A549 (cell line): Measurements from ENCODE around the gene JAZF1. TPM values are rescaled to one million over a fixed set of nuclear protein-coding genes. Genes with fewer than 3 reads are reported as not detected.

ENCODE experiments used
- ATAC-seq, 2 experiments: fragments of 200-7000 bp in 1 of 2; fragments of >200 bp in 1 of 2; cut with Nextera tagmentation in 1 of 2; cut with Tn5 transposase in 1 of 2; 3 replicates each; pipeline versions ENCODE4 v1.8.0 to v1.9.1; 2018 to 2020; ENCODE audit warnings: mild to moderate bottlenecking in 1 of 2, moderate library complexity in 1 of 2
- CTCF ChIA-PET: fragments of 300-600 bp; sonication (Branson Sonifier 250); formaldehyde crosslinking; extraction: SDS; loops from one replicate; lab custom pipeline; 2021; ENCODE audit warnings: antibody characterized with exemption, inconsistent platforms; lab: Yijun Ruan, JAX
- POLR2A ChIA-PET: fragments of 350-600 bp; formaldehyde crosslinking; extraction: SDS; loops from one replicate; lab custom pipeline; 2021; ENCODE audit warnings: antibody characterized with exemption, inconsistent platforms; lab: Yijun Ruan, JAX
- DNase-seq, 2 experiments: peaks; one replicate each; pipeline versions ENCODE4 v3.0.0 to v3.0.0-alpha.2; 2011 to 2016; ENCODE audit warnings: low read depth in 1 of 2, low spot score in 1 of 2
- FAIRE-seq: peaks from 2 replicates; lab custom pipeline; 2011; peaks lifted over from hg19 to GRCh38; lab: Jason Lieb, UNC
- H3K27ac ChIP-seq, 2 experiments: fragments of >200 bp; sonication (Bioruptor Twin); formaldehyde crosslinking; 3 replicates each; pipeline ENCODE4 v1.5.1; 2016 to 2017
- H3K4me1 ChIP-seq: fragments of >200 bp; sonication (Bioruptor Twin); formaldehyde crosslinking; 3 replicates; pipeline ENCODE4 v1.6.1; 2016
- H3K4me2 ChIP-seq: fragments of >200 bp; sonication (Bioruptor Twin); formaldehyde crosslinking; 3 replicates; pipeline ENCODE4 v1.6.1; 2016
- H3K4me3 ChIP-seq: fragments of >200 bp; sonication (Bioruptor Twin); formaldehyde crosslinking; 3 replicates; pipeline ENCODE4 v1.5.1; 2016
- H3K9me3 ChIP-seq: fragments of >200 bp; sonication (Bioruptor Twin); formaldehyde crosslinking; 3 replicates; pipeline ENCODE4 v1.6.1; 2016
- CEBPB ChIP-seq, 2 experiments: fragments of >200 bp in 1 of 2; sonication (Bioruptor Twin) in 1 of 2; formaldehyde crosslinking in 1 of 2; IDR thresholded peaks; 2 replicates each; pipeline ENCODE4 v1.6.1; 2012 to 2016
- CHD2 ChIP-seq: fragments of 150-350 bp; IDR thresholded peaks from 2 replicates; pipeline ENCODE4 v1.6.1; 2014; ENCODE audit warnings: low read length; ENCODE audit not compliant: partially characterized antibody
- CHD4 ChIP-seq: fragments of 200-600 bp; sonication (generic); IDR thresholded peaks from 2 replicates; pipeline ENCODE4 v1.6.1; 2016; ENCODE audit warnings: antibody characterized with exemption, mild to moderate bottlenecking, borderline replicate concordance
- CTCF ChIP-seq: fragments of >200 bp; sonication (Bioruptor Twin); formaldehyde crosslinking; IDR thresholded peaks from 3 replicates; pipeline ENCODE4 v1.5.1; 2016
- ELK1 ChIP-seq: fragments of 150-350 bp; IDR thresholded peaks from 2 replicates; pipeline ENCODE4 v1.6.1; 2014; ENCODE audit warnings: low read depth, mild to moderate bottlenecking, low read length
- FOXS1 ChIP-seq: fragments of 250-450 bp; sonication (Bioruptor Pico); IDR thresholded peaks from 2 replicates; pipeline ENCODE4 v1.5.0; 2020; ENCODE audit warnings: mild to moderate bottlenecking, moderate library complexity
- HOXA7 ChIP-seq: fragments of 250-450 bp; sonication (Bioruptor Pico); IDR thresholded peaks from 2 replicates; pipeline ENCODE4 v1.5.0; 2020; ENCODE audit warnings: mild to moderate bottlenecking, moderate library complexity
- HOXB5 ChIP-seq: fragments of 250-450 bp; sonication (Bioruptor Pico); IDR thresholded peaks from 2 replicates; pipeline ENCODE4 v1.5.0; 2020; ENCODE audit warnings: mild to moderate bottlenecking, moderate library complexity
- KDM1A ChIP-seq: fragments of 200-600 bp; sonication (generic); IDR thresholded peaks from 2 replicates; pipeline ENCODE4 v1.6.1; 2016; ENCODE audit warnings: low read depth, mild to moderate bottlenecking
- KDM5A ChIP-seq: fragments of 200-600 bp; sonication (generic); IDR thresholded peaks from 2 replicates; pipeline ENCODE4 v1.6.1; 2016; ENCODE audit warnings: antibody characterized with exemption, mild to moderate bottlenecking
- MAZ ChIP-seq: fragments of 150-350 bp; IDR thresholded peaks from 2 replicates; pipeline ENCODE4 v1.6.1; 2014; ENCODE audit warnings: antibody characterized with exemption, low read depth, low read length, borderline replicate concordance
- POLR2AphosphoS2 ChIP-seq: conservative IDR thresholded peaks from 2 replicates; pipeline ENCODE4 v1.6.1; 2012; ENCODE audit warnings: low read length, improper control_type of control experiment, inconsistent platforms
- REST ChIP-seq: fragments of 200-600 bp; sonication (generic); IDR thresholded peaks from 2 replicates; pipeline ENCODE4 v1.6.1; 2016; ENCODE audit warnings: antibody characterized with exemption, mild to moderate bottlenecking, moderate library complexity
- RFX5 ChIP-seq: fragments of 450-650 bp; IDR thresholded peaks from 2 replicates; pipeline ENCODE4 v1.7.1; 2014; ENCODE audit warnings: antibody characterized with exemption, mild to moderate bottlenecking, moderate library complexity
- RNF2 ChIP-seq: fragments of 200-600 bp; sonication (generic); IDR thresholded peaks from 2 replicates; pipeline ENCODE4 v1.6.1; 2016; ENCODE audit warnings: low read depth, mild to moderate bottlenecking, antibody characterized with exemption, moderate library complexity, borderline replicate concordance
- TFCP2L1 ChIP-seq: fragments of 250-450 bp; sonication (Bioruptor Pico); IDR thresholded peaks from 2 replicates; pipeline ENCODE4 v1.5.0; 2021; ENCODE audit warnings: mild to moderate bottlenecking
- WGBS: methylation state at CpG from one replicate; pipeline ENCODE4 v1.1.6; 2017; ENCODE audit errors: missing lambda C conversion rate; 5-methylcytosine and 5-hydroxymethylcytosine counted together
- polyA plus RNA-seq, 4 experiments: library from polyadenylated mRNA; depleted of rRNA in 3 of 4; stranded (reverse); fragments of >200 nt; fragmentation: RNase III in 1 of 4; extraction: RNeasy Plus Mini Kit Qiagen cat#74134 plus additional on column Dnase treatment in 1 of 4; gene quantifications; 2 replicates in 3 of 4; 3 replicates in 1 of 4; pipeline ENCODE4 v1.2.3, GENCODE V29; 2011 to 2017
- TF ChIP-seq, protein P1 (sequence below): fragments of 450-650 bp; IDR thresholded peaks from 2 replicates; pipeline ENCODE4 v1.6.1; 2014; ENCODE audit warnings: antibody characterized with exemption
- TF ChIP-seq, protein P2 (sequence below): fragments of 250-450 bp; sonication (Bioruptor Pico); IDR thresholded peaks from 2 replicates; pipeline ENCODE4 v1.5.0; 2020; ENCODE audit warnings: low read depth, mild to moderate bottlenecking, moderate library complexity

JAZF1 gene
- polyA plus RNA-seq, 2 of the 4 experiments (the other 2 are of a cell fraction) = 1.9 to 2.8 TPM

DNA sequence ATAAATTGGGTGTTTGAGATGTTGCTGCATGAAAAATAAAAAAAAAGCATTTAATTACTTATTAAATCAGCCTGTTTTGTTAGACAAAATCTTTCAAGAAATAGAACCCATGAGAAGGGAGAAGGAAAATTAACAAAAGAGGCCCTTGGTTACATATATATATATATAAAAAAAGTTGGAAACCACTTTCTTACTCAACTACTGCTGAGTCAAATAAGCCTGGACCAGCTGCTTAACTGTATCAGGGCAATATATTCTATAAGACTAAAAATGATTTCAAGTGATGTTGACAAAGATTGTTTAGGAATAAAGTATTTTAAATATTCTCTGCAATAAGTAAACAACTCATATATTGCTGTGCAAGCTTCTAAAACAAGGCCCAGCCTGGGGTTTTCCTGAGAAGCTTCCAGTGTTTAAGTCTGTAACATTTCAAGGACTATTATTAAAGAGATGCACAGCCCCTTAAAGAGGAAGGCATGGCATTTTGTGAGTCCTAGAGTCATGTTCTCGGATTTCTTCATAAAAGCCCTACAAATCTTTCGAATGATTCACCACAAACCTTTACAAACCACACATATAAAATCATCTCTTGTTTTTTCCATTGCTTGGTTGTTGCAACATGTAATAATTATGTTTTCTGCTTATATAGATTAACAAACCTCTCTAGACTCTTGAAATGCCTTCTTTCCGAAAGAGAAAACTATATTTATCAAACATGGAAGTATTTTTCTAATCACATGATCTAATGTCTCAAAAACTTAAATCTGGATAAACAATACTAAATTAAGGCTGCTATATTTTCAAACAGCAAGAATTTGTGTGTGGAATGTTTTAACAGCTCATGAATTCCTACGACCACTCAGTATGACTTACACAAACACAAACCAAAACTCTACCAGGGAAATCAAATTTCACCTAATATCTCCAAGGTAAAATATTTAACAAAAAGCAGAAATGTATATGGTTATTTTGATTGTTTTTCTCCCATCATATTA is 14.3 kb downstream of the JAZF1 start:
- H3K9me3 ChIP-seq = no peaks in the 10 kb centered on the region

More for the DNA sequence above, 14.3 kb downstream of the JAZF1 start:
- POLR2A ChIA-PET = no interaction called here
- Histone ChIP-seq H3K4me3 (no peak overlapping the region), H3K4me2 (0 out of 3 replicates have a peak overlapping the region, but pooled peaks have one; percentile 4), H3K27ac (no peak overlapping the region), H3K4me1 (peaks cover 13% of the 10 kb centered on the region; the same call in 2 of the 3 replicates)
- TF ChIP-seq, protein P1, sequence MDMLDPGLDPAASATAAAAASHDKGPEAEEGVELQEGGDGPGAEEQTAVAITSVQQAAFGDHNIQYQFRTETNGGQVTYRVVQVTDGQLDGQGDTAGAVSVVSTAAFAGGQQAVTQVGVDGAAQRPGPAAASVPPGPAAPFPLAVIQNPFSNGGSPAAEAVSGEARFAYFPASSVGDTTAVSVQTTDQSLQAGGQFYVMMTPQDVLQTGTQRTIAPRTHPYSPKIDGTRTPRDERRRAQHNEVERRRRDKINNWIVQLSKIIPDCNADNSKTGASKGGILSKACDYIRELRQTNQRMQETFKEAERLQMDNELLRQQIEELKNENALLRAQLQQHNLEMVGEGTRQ = no peak
- TF ChIP-seq HOXA7 (CRISPR knock-in tag) (no peak), CTCF (no peak), CHD2 (no peak), KDM1A (no peak), CEBPB (IDR thresholded peaks at IDR 0.05) (no peak), REST (no peak), RFX5 (no peak), MAZ (no peak), KDM5A (no peak), CHD4 (no peak), FOXS1 (CRISPR knock-in tag) (no peak), POLR2AphosphoS2 (no peak), ELK1 (no peak), TFCP2L1 (CRISPR knock-in tag) (no peak), RNF2 (no peak), HOXB5 (CRISPR knock-in tag) (no peak)
- TF ChIP-seq, protein P2, sequence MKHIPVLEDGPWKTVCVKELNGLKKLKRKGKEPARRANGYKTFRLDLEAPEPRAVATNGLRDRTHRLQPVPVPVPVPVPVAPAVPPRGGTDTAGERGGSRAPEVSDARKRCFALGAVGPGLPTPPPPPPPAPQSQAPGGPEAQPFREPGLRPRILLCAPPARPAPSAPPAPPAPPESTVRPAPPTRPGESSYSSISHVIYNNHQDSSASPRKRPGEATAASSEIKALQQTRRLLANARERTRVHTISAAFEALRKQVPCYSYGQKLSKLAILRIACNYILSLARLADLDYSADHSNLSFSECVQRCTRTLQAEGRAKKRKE = no peak
- DNase-seq (no peak), ATAC-seq (no peak), FAIRE-seq (no peak)
- CTCF ChIA-PET = no interaction called here
- 77% methylated on average over 4 of the region's 4 CpGs for WGBS
